MM.1S (cell line): ENCODE measurements around the gene CNNM2.

Experiments
- EZH2phosphoT487 ChIP-seq: fragments of 300-600 bp; sonication (generic); IDR thresholded peaks from 2 replicates; pipeline ENCODE4 v1.6.1; 2018; ENCODE audit warnings: antibody characterized with exemption, low read length
- TF ChIP-seq, protein P1 (sequence below): fragments of 300-600 bp; sonication (generic); IDR thresholded peaks from 2 replicates; pipeline ENCODE4 v1.5.1; 2016; ENCODE audit warnings: antibody characterized with exemption, low read length, mixed read lengths

DNA sequence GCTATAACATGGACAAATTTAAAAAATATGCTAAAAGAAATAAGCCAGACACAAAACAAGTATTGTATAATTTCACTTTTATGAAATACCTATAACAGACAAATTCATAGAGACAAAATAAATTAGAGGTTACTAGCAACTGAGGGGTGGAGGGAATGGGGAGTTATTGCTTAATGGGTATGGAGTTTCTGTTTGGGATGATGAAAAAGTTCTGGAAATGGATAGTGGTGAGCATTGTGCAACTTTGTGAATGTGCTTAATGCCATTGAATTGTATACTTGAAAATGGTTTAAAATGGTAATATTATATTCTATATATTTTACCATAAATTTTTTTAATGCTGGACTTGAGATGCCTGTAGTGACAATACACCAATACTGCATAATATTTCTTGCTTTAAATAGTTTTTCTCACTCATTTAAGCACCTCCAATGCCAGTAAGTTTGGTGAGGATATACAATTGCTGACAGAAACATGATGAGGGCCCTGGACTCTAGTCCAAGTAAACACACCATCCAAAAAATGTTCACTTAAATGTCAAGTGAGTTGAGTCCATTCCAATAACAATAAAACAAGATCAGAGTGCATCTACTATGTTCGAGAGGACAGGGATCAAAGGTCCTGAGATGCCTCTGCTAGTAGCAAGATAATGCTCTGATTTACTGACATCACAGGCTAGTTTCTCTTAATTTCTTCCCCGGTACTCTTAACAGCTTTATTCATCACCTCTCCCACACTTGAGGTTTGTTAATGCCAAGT is 203.1 kb downstream of the CNNM2 start:
- TF ChIP-seq, protein P1, sequence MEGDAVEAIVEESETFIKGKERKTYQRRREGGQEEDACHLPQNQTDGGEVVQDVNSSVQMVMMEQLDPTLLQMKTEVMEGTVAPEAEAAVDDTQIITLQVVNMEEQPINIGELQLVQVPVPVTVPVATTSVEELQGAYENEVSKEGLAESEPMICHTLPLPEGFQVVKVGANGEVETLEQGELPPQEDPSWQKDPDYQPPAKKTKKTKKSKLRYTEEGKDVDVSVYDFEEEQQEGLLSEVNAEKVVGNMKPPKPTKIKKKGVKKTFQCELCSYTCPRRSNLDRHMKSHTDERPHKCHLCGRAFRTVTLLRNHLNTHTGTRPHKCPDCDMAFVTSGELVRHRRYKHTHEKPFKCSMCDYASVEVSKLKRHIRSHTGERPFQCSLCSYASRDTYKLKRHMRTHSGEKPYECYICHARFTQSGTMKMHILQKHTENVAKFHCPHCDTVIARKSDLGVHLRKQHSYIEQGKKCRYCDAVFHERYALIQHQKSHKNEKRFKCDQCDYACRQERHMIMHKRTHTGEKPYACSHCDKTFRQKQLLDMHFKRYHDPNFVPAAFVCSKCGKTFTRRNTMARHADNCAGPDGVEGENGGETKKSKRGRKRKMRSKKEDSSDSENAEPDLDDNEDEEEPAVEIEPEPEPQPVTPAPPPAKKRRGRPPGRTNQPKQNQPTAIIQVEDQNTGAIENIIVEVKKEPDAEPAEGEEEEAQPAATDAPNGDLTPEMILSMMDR, result no peak
- TF ChIP-seq EZH2phosphoT487, result no peak
